ENCODE data around the gene SF3A2.

Gene SF3A2

DNA sequence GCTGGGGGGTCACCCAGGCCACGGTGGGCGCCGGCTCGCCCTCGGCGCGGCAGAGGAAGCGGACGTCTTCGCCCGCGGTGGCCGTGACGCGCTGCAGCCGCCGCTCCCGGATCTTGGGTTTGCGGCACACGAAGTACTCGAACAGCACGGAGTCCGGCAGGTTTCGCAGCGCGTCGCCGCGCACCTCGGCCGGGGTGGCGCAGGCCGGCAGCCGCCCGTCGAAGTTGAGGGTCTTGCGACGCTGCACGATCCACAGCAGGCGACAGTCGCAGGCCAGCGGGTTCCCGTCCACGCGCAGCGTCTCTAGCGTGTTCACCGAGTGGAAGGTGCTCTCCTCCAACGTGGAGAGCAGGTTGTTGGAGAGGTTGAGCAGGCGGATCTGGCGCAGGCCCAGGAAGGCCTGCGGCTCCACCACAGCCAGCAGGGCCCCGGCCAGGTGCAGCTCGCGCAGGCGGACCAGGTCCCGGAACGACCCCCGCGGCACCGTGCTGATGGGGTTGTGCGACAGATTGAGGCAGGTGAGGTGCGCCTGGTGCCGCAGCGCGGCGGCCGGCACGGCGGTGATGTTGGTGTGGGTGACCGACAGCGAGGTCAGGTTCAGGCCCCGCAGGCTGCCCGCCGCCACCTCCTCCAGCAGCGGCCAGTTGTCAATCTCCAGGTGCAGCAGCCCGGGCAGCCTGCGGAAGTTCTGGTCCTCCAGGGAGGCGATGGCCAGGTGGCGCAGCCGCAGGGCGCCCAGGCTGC is 54.0 kb downstream of the SF3A2 start:
- DNase-seq (ENCODE audit: low read depth in 2 of 2), result no peak

DNA sequence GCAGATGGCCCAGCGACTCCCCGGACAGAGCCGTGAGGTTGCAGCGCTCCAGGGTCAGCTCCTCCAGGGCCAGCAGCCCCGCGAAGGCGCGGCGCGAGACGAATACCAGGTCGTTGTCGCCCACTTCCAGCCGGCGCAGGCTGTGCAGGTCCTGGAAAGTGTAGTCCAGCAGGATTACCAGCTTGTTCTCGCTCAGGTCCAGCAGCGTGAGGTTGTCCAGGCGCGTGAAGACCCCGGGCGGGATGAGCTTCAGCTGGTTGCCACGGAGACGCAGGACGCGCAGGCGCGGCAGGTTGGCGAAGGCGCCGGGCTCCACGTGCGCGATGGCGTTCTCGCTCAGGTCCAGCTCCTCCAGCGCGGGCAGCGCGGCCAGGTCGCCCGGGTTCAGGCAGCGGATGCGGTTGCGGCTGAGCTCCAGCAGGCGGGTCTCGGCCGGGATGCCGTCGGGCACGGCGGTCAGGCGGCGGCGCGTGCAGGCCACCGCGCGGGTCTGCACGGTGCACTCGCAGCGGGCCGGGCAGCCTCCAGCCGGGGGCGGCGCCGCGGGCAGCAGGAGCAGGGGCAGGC is 54.6 kb downstream of the SF3A2 start:
- DNase-seq (ENCODE audit: low read depth in 2 of 2), result no peak

DNA sequence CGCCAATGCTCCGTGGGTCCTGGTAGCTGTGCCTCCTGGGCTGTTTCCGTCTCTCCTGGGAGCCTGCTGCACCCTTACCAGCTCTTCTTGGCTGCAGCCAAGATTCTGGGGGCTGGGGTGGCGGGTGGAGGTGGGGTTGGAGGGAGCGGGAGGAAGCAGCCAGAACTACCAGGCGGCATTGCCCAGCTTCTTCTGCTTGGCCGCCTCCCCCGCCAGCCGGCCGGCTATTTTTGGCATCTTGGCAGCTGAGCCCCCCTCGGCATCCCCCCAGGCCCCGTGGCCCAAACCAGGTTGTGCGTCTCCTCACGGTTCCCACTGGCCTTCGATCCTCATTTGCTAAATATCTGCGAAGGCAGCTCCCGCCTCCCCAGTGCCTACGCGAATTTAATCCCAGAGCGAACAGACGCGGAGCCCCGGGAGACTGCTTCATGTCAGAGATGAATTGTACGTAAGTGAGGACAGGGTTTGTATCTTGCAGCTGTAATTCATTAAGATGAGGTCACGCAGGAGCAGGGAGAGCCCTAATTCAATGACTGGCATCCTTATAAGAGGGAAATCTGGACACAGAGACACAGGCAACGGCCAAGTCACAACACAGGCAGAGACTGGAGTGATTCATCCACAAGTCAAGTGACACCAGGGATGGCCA is 58.2 kb downstream of the SF3A2 start:
- peak in 1 of 2 experiments; percentile 36 for DNase-seq (ENCODE audit: low read depth in 2 of 2)

DNA sequence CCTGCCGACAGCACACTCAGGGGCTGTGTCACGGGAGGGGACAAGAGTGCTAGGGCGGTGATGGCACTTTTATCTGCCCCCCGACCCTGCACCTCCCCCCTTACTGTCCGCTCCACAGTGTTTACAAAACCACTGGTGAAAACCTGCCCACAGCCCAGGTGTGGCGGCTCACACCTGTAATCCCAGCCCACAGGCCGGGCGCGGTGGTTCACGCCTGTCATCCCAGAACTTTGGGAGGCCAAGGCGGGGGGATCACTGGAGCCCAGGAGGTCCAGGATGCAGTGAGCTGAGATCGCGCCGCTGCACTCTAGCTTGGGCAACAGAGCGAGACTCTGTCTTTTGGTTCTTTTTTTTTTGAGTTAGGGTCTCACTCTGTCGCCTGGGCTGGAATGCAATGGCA is 59.5 kb downstream of the SF3A2 start:
- no peak for DNase-seq (ENCODE audit: low read depth in 2 of 2)

Measured in fibroblast of skin of left biceps (primary cell).